ENCODE results near the gene ICAM3.

The ICAM3 gene

GRCh38 chr19:10317857-10318462 is 21.5 kb downstream of the ICAM3 start:
- no peak for DNase-seq

GRCh38 chr19:10317045-10317856 is 22.2 kb downstream of the ICAM3 start:
- DNase-seq, result no peak

- no peak for DNase-seq
These were observed 23.0 kb downstream of the ICAM3 start for GRCh38 chr19:10316229-10317044.

- peak; percentile 96 for DNase-seq
These were observed 23.8 kb downstream of the ICAM3 start, which contains the start of gene FDX2 for GRCh38 chr19:10315335-10316214. Gene FDX2 (minus strand): TSS chr19:10316015. CDS start chr19:10315996, 19 bp downstream.

- no peak for DNase-seq
These were observed 30.0 kb downstream of the ICAM3 start, which contains the start of gene ZGLP1 for GRCh38 chr19:10309423-10309822. Gene ZGLP1 (minus strand): TSS chr19:10309815.

GRCh38 chr19:10306327-10306726 is 33.1 kb downstream of the ICAM3 start:
- DNase-seq, result no peak

- DNase-seq, result no peak
These were observed 34.2 kb downstream of the ICAM3 start for GRCh38 chr19:10305139-10305806.

- DNase-seq, result peak; percentile 46
These were observed 39.6 kb downstream of the ICAM3 start for GRCh38 chr19:10299545-10300458.

- DNase-seq, result peak; percentile 51
These were observed 43.4 kb downstream of the ICAM3 start for GRCh38 chr19:10295847-10296591.

- DNase-seq, result peak; percentile 73
These were observed 44.0 kb downstream of the ICAM3 start for GRCh38 chr19:10295305-10295846.

- DNase-seq, result peak; percentile 57
These were observed 45.1 kb downstream of the ICAM3 start for GRCh38 chr19:10294368-10294697.

GRCh38 chr19:10293637-10294367 is 45.6 kb downstream of the ICAM3 start:
- peak; percentile 59 for DNase-seq

- DNase-seq, result peak; percentile 59
These were observed 46.4 kb downstream of the ICAM3 start for GRCh38 chr19:10292789-10293636.

- DNase-seq, result peak; percentile 95
These were observed 47.1 kb downstream of the ICAM3 start for GRCh38 chr19:10292206-10292788.

- DNase-seq, result peak; percentile 77
These were observed 47.7 kb downstream of the ICAM3 start for GRCh38 chr19:10291554-10292205.

- DNase-seq, result no peak
These were observed 48.4 kb downstream of the ICAM3 start for GRCh38 chr19:10290876-10291553.
